NCI-H1694 treated with DMSO at 0.1 percent for 48 hours (cell line): ENCODE data around the gene PALM2AKAP2.

Source experiments
- DNase-seq: peaks from one replicate; lab custom pipeline; 2025; lab: John Stamatoyannopoulos, UW

Gene PALM2AKAP2

GRCh38 chr9:109771796-109772531 is 8.0 kb upstream of the PALM2AKAP2 start:
- no peak for DNase-seq

- DNase-seq = no peak
Observed at GRCh38 chr9:109775516-109775915, 4.5 kb upstream of the PALM2AKAP2 start.

- no peak for DNase-seq
Observed at GRCh38 chr9:109776391-109776790, 3.6 kb upstream of the PALM2AKAP2 start.

- DNase-seq = peak; percentile 19
Observed at GRCh38 chr9:109780453-109781033, 545 bp downstream of the PALM2AKAP2 start.

GRCh38 chr9:109781086-109781485 is 1.1 kb downstream of the PALM2AKAP2 start:
- no peak for DNase-seq

GRCh38 chr9:109781541-109782197 is 1.7 kb downstream of the PALM2AKAP2 start:
- DNase-seq = no peak

- no peak for DNase-seq
Observed at GRCh38 chr9:109787735-109788134, 7.7 kb downstream of the PALM2AKAP2 start.

GRCh38 chr9:109789556-109789955 is 9.6 kb downstream of the PALM2AKAP2 start:
- DNase-seq = no peak

GRCh38 chr9:109789971-109790370 is 10.0 kb downstream of the PALM2AKAP2 start:
- DNase-seq = no peak

GRCh38 chr9:109791003-109791677 is 11.1 kb downstream of the PALM2AKAP2 start:
- DNase-seq = no peak

- no peak for DNase-seq
Observed at GRCh38 chr9:109791747-109792146, 11.7 kb downstream of the PALM2AKAP2 start.

- DNase-seq = no peak
Observed at GRCh38 chr9:109792951-109793546, 13.1 kb downstream of the PALM2AKAP2 start.

GRCh38 chr9:109793921-109794320 is 13.9 kb downstream of the PALM2AKAP2 start:
- DNase-seq = no peak

- DNase-seq = no peak
Observed at GRCh38 chr9:109794361-109795012, 14.5 kb downstream of the PALM2AKAP2 start.

GRCh38 chr9:109795613-109796012 is 15.6 kb downstream of the PALM2AKAP2 start:
- DNase-seq = no peak

GRCh38 chr9:109796078-109796477 is 16.1 kb downstream of the PALM2AKAP2 start:
- no peak for DNase-seq

- no peak for DNase-seq
Observed at GRCh38 chr9:109797006-109797405, 17.0 kb downstream of the PALM2AKAP2 start.

- no peak for DNase-seq
Observed at GRCh38 chr9:109797509-109797908, 17.5 kb downstream of the PALM2AKAP2 start.

GRCh38 chr9:109799141-109799540 is 19.1 kb downstream of the PALM2AKAP2 start:
- no peak for DNase-seq

GRCh38 chr9:109799792-109800191 is 19.8 kb downstream of the PALM2AKAP2 start:
- no peak for DNase-seq

GRCh38 chr9:109801484-109801883 is 21.5 kb downstream of the PALM2AKAP2 start:
- DNase-seq = no peak

- DNase-seq = no peak
Observed at GRCh38 chr9:109802491-109802890, 22.5 kb downstream of the PALM2AKAP2 start.
